ENCODE results near the gene ZNF319.

DNA sequence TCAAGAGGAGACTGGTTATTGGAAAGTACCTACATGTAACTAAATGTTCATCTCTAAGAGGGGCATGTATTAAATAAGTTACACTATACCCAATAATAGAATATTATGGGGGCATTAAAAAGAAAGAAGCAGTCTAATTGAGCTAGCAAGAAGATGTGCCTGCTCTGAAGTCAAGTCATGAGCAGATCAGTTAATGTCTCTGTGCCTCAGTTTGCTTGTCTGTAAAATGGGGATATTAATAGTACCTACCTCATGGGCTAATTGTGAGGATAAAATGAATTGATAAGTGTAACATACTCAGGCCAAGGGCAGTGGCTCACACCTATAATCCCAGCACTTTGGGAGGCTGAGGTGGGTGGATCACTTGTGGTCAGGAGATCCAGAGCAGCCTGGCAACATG, 32.6 kb downstream of the ZNF319 start:
- TF ChIP-seq, protein P1, sequence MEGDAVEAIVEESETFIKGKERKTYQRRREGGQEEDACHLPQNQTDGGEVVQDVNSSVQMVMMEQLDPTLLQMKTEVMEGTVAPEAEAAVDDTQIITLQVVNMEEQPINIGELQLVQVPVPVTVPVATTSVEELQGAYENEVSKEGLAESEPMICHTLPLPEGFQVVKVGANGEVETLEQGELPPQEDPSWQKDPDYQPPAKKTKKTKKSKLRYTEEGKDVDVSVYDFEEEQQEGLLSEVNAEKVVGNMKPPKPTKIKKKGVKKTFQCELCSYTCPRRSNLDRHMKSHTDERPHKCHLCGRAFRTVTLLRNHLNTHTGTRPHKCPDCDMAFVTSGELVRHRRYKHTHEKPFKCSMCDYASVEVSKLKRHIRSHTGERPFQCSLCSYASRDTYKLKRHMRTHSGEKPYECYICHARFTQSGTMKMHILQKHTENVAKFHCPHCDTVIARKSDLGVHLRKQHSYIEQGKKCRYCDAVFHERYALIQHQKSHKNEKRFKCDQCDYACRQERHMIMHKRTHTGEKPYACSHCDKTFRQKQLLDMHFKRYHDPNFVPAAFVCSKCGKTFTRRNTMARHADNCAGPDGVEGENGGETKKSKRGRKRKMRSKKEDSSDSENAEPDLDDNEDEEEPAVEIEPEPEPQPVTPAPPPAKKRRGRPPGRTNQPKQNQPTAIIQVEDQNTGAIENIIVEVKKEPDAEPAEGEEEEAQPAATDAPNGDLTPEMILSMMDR (IDR thresholded peaks at IDR 0.05): no peak
- TF ChIP-seq POLR2A (IDR thresholded peaks at IDR 0.05): no peak
